Thoracic aorta endothelial cell (primary cell): ENCODE results near the gene GPC6. TPM values are rescaled to one million over a fixed set of nuclear protein-coding genes. Genes with fewer than 3 reads are reported as not detected.

Source experiments
- small RNA-seq: library from RNA; depleted of rRNA; stranded (forward); fragments of <200 nt; gene quantifications from one replicate; pipeline ENCODE3, GENCODE V24; 2012
- total RNA-seq: library from RNA; depleted of rRNA; stranded (reverse); fragments of >200 nt; gene quantifications from 2 replicates; pipeline ENCODE4 v1.2.3, GENCODE V29; 2012

GPC6 gene
- total RNA-seq: 0.07 and 0.13 TPM in 2 replicates

DNA sequence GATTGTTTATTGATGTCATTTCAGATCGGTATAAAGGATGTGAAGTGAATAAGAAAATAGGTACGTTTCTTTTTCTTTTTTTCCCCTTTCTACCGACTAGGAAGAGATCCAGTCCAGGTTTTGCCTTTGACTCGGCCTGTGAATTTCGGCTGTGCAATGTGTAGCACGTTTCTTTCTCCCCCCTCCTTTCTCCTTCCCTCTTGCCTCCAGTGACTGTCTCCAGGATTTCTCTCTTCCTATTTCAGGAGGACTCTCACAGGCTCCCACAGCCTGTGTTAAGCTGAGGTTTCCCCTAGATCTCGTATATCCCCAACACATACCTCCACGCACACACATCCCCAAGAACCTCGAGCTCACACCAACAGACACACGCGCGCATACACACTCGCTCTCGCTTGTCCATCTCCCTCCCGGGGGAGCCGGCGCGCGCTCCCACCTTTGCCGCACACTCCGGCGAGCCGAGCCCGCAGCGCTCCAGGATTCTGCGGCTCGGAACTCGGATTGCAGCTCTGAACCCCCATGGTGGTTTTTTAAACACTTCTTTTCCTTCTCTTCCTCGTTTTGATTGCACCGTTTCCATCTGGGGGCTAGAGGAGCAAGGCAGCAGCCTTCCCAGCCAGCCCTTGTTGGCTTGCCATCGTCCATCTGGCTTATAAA lies at the start of gene GPC6:
Gene GPC6 (plus strand): TSS at position 185 of the 657 bp plus-strand sequence.

Small RNAs within 50 kb of the gene (small RNA-seq; reads per million reads assigned to genes)
- not detected for gene RNA5SP35
